Neural cell (in vitro differentiated cells): Measurements from ENCODE around the gene NCR2.

Experiments
- EP300 ChIP-seq: fragments of 450-650 bp; conservative IDR thresholded peaks from 2 replicates; pipeline ENCODE4 v1.6.1; 2014; ENCODE audit warnings: antibody characterized with exemption, mild to moderate bottlenecking, moderate library complexity; ENCODE audit not compliant: poor library complexity, severe bottlenecking
- EZH2 ChIP-seq: fragments of 200-600, 300-800 bp; shearing (Covaris generic), sonication (generic); IDR thresholded peaks from 2 replicates; pipeline ENCODE4 v1.6.1; 2014; ENCODE audit warnings: antibody characterized with exemption, low read length, borderline replicate concordance, mild to moderate bottlenecking; ENCODE audit not compliant: insufficient read depth, poor library complexity, severe bottlenecking
- MXI1 ChIP-seq: fragments of 450-650 bp; conservative IDR thresholded peaks from 2 replicates; pipeline ENCODE4 v1.6.1; 2014; ENCODE audit warnings: antibody characterized with exemption, mild to moderate bottlenecking; ENCODE audit not compliant: poor library complexity, severe bottlenecking
- POLR2AphosphoS5 ChIP-seq: IDR thresholded peaks from 2 replicates; pipeline ENCODE4 v1.6.1; 2012
- RAD21 ChIP-seq: fragments of 450-650 bp; conservative IDR thresholded peaks from 2 replicates; pipeline ENCODE4 v1.6.1; 2014; ENCODE audit warnings: antibody characterized with exemption, mild to moderate bottlenecking, moderate library complexity
- REST ChIP-seq: IDR thresholded peaks from 2 replicates; pipeline ENCODE4 v1.6.1; 2012; ENCODE audit warnings: borderline replicate concordance
- SMC3 ChIP-seq: fragments of 450-650 bp; conservative IDR thresholded peaks from 2 replicates; pipeline ENCODE4 v1.6.1; 2014; ENCODE audit warnings: antibody characterized with exemption, mild to moderate bottlenecking, moderate library complexity; ENCODE audit not compliant: poor library complexity
- TAF1 ChIP-seq: IDR thresholded peaks from 2 replicates; pipeline ENCODE4 v1.6.1; 2012; ENCODE audit warnings: low read depth
- TF ChIP-seq, protein P1 (sequence below): fragments of 450-650 bp; IDR thresholded peaks from 2 replicates; pipeline ENCODE4 v1.5.1; 2014; ENCODE audit warnings: antibody characterized with exemption, mild to moderate bottlenecking, moderate library complexity; ENCODE audit not compliant: poor library complexity, severe bottlenecking

DNA sequence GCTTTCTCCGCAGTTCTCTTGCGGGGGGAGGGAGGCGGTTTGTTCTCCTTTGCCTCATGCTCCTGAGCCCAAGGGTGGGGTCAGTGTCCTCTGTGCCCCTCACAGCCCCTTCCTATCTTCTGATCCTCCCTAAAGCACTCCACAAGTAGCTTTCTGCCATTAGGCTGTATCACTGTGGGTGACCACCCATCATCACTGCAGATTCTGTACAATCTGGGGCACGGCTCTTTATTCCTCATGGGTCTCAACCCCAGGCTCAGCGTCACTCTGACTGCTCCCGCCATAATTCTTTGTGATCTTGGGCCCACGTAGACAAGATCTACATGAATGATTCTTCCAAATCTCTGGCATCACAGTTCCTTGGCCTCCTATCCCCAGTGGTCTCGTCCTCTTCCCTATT is 10.5 kb downstream of the NCR2 start:
- TF ChIP-seq, protein P1, sequence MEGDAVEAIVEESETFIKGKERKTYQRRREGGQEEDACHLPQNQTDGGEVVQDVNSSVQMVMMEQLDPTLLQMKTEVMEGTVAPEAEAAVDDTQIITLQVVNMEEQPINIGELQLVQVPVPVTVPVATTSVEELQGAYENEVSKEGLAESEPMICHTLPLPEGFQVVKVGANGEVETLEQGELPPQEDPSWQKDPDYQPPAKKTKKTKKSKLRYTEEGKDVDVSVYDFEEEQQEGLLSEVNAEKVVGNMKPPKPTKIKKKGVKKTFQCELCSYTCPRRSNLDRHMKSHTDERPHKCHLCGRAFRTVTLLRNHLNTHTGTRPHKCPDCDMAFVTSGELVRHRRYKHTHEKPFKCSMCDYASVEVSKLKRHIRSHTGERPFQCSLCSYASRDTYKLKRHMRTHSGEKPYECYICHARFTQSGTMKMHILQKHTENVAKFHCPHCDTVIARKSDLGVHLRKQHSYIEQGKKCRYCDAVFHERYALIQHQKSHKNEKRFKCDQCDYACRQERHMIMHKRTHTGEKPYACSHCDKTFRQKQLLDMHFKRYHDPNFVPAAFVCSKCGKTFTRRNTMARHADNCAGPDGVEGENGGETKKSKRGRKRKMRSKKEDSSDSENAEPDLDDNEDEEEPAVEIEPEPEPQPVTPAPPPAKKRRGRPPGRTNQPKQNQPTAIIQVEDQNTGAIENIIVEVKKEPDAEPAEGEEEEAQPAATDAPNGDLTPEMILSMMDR, result no peak
- TF ChIP-seq REST, result no peak
- TF ChIP-seq MXI1, result no peak
- TF ChIP-seq POLR2AphosphoS5, result no peak
- TF ChIP-seq EP300, result no peak
- no peak for TF ChIP-seq TAF1
- TF ChIP-seq RAD21, result no peak
- no peak for TF ChIP-seq EZH2
- no peak for TF ChIP-seq SMC3
